ENCODE measurements around the gene HEATR1.

HEATR1 gene

GRCh38 chr1:236568285-236568894 is 35.9 kb downstream of the HEATR1 start:
- Histone ChIP-seq H3K4me1 (ENCODE audit: low read length) (no peaks in the 10 kb centered on the region), H3K9me3 (ENCODE audit: insufficient read depth, low read length) (no peaks in the 10 kb centered on the region), H4K20me1 (ENCODE audit: insufficient read depth, low read length) (no peaks in the 10 kb centered on the region), H3K36me3 (replicated peaks; ENCODE audit: low read depth, low read length) (peaks cover 77% of the 10 kb centered on the region), H3K4me3 (ENCODE audit: low read length) (no peak overlapping the region), H2AFZ (ENCODE audit: low read depth, low read length) (no peak overlapping the region), H3K79me2 (ENCODE audit: low read length) (no peaks in the 10 kb centered on the region), H3K27me3 (ENCODE audit: low read depth, low read length) (no peaks in the 10 kb centered on the region), H3K4me2 (ENCODE audit: low read length) (no peak overlapping the region), H3K9ac (ENCODE audit: low read length) (no peak overlapping the region), H3K27ac (ENCODE audit: low read length) (no peak overlapping the region)
- TF ChIP-seq, protein P1, sequence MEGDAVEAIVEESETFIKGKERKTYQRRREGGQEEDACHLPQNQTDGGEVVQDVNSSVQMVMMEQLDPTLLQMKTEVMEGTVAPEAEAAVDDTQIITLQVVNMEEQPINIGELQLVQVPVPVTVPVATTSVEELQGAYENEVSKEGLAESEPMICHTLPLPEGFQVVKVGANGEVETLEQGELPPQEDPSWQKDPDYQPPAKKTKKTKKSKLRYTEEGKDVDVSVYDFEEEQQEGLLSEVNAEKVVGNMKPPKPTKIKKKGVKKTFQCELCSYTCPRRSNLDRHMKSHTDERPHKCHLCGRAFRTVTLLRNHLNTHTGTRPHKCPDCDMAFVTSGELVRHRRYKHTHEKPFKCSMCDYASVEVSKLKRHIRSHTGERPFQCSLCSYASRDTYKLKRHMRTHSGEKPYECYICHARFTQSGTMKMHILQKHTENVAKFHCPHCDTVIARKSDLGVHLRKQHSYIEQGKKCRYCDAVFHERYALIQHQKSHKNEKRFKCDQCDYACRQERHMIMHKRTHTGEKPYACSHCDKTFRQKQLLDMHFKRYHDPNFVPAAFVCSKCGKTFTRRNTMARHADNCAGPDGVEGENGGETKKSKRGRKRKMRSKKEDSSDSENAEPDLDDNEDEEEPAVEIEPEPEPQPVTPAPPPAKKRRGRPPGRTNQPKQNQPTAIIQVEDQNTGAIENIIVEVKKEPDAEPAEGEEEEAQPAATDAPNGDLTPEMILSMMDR (IDR thresholded peaks at IDR 0.05; ENCODE audit: low read depth, low read length): no peak
- TF ChIP-seq EZH2phosphoT487 (IDR thresholded peaks at IDR 0.05; ENCODE audit: low read depth): no peak

- peaks cover 71% of the 10 kb centered on the region for H3K36me3 ChIP-seq (replicated peaks; ENCODE audit: low read depth, low read length)
- H3K4me2 ChIP-seq (ENCODE audit: low read length): no peak overlapping the region
- H3K9me3 ChIP-seq (ENCODE audit: insufficient read depth, low read length): no peaks in the 10 kb centered on the region
- H2AFZ ChIP-seq (ENCODE audit: low read depth, low read length): no peak overlapping the region
- TF ChIP-seq, protein P1 (IDR thresholded peaks at IDR 0.05; ENCODE audit: low read depth, low read length): no peak
- TF ChIP-seq EZH2phosphoT487 (IDR thresholded peaks at IDR 0.05; ENCODE audit: low read depth): no peak
- no peaks in the 10 kb centered on the region for H4K20me1 ChIP-seq (ENCODE audit: insufficient read depth, low read length)
- H3K27me3 ChIP-seq (ENCODE audit: low read depth, low read length): no peaks in the 10 kb centered on the region
- no peak overlapping the region for H3K4me3 ChIP-seq (ENCODE audit: low read length)
- H3K4me1 ChIP-seq (ENCODE audit: low read length): no peaks in the 10 kb centered on the region
- H3K9ac ChIP-seq (ENCODE audit: low read length): no peak overlapping the region
- H3K27ac ChIP-seq (ENCODE audit: low read length): no peak overlapping the region
- no peaks in the 10 kb centered on the region for H3K79me2 ChIP-seq (ENCODE audit: low read length)
Observed at GRCh38 chr1:236565530-236565929, 38.8 kb downstream of the HEATR1 start.

DNA sequence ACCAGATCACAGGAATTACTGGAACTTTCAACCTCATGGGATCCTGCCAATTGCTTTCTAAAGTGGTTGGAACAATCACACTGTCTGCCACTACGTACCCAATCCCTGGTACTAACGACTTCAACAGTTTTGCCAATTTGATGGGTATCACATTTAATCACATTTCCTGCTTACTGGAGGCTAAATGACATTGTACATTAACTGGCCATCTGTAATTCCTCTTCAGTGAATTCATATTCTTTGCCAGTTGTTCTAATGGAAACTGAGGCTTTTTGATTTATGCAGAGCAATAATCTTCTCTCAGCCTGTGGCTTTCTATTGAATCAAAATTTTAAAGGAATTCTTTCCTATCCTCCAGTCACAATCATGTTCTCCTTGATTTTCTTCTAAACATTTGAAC is 42.3 kb downstream of the HEATR1 start:
- Histone ChIP-seq H3K27me3 (ENCODE audit: low read depth, low read length) (no peaks in the 10 kb centered on the region), H3K4me3 (ENCODE audit: low read length) (no peak overlapping the region), H3K9ac (ENCODE audit: low read length) (no peak overlapping the region), H3K9me3 (ENCODE audit: insufficient read depth, low read length) (no peaks in the 10 kb centered on the region), H3K4me1 (ENCODE audit: low read length) (no peaks in the 10 kb centered on the region), H3K4me2 (ENCODE audit: low read length) (no peak overlapping the region), H3K27ac (ENCODE audit: low read length) (no peak overlapping the region), H4K20me1 (ENCODE audit: insufficient read depth, low read length) (no peaks in the 10 kb centered on the region), H2AFZ (ENCODE audit: low read depth, low read length) (no peak overlapping the region), H3K79me2 (ENCODE audit: low read length) (no peaks in the 10 kb centered on the region), H3K36me3 (replicated peaks; ENCODE audit: low read depth, low read length) (peaks cover 73% of the 10 kb centered on the region)
- TF ChIP-seq, protein P1 (IDR thresholded peaks at IDR 0.05; ENCODE audit: low read depth, low read length): no peak

DNA sequence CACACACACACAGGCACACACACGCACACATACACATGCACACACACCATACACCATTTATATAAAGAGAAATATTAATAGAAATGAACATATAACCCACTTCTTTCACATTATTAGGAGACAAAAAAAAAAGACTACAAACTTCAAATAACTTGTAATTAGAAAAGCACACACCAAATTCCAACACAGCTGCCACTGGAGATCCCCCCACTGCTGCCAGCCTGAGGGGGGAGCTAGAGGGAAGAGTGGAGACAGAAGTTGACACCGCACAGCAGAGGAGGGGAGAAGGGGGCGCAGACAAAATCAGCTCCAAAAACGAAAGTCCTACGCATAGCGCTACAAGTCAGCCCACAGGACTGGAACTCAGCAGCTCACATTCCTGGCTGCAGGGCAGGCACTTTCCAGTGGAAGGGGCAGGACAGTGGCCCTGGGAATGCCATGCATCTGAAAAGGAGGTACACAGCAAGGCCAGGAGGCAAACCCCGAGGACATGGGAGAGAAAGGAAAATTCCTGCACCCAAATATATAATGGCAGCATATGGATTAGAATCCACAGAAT is 44.0 kb downstream of the HEATR1 start:
- Histone ChIP-seq H3K27ac (ENCODE audit: low read length) (no peak overlapping the region), H3K9me3 (ENCODE audit: insufficient read depth, low read length) (no peaks in the 10 kb centered on the region), H3K9ac (ENCODE audit: low read length) (no peak overlapping the region), H3K4me2 (ENCODE audit: low read length) (no peak overlapping the region), H3K36me3 (replicated peaks; ENCODE audit: low read depth, low read length) (peaks cover 75% of the 10 kb centered on the region), H2AFZ (ENCODE audit: low read depth, low read length) (no peak overlapping the region), H3K27me3 (ENCODE audit: low read depth, low read length) (no peaks in the 10 kb centered on the region), H4K20me1 (ENCODE audit: insufficient read depth, low read length) (no peaks in the 10 kb centered on the region), H3K79me2 (ENCODE audit: low read length) (no peaks in the 10 kb centered on the region), H3K4me1 (ENCODE audit: low read length) (no peaks in the 10 kb centered on the region), H3K4me3 (ENCODE audit: low read length) (no peak overlapping the region)
- TF ChIP-seq, protein P1 (IDR thresholded peaks at IDR 0.05; ENCODE audit: low read depth, low read length): peak; percentile 13; the same call in 1 of the 2 replicates
- TF ChIP-seq EZH2phosphoT487 (IDR thresholded peaks at IDR 0.05; ENCODE audit: low read depth): no peak

All from OCI-LY3 (cell line).